Measurements from ENCODE around the gene SRRM5.

- TF ChIP-seq POLR2AphosphoS5 (IDR thresholded peaks at IDR 0.05; ENCODE audit: insufficient read depth in 1 of 2, low read depth in 1 of 2) (no peak), CTCF (IDR thresholded peaks at IDR 0.05) (no peak), POLR2A (IDR thresholded peaks at IDR 0.05) (no peak)
Measured at GRCh38 chr19:43570174-43570791, 41.6 kb upstream of the SRRM5 start.

All from vagina (tissue), 2 donors.